SK-N-SH treated with all-trans-retinoic acid at 6 μM for 48 hours (cell line): ENCODE data around the gene CAPN12.

Source experiments
- ATAC-seq: fragments of 200-7000 bp; cut with Tn5 transposase; 3 replicates; pipeline ENCODE4 v1.9.1; 2020; ENCODE audit warnings: mild to moderate bottlenecking, moderate library complexity
- ARNTL ChIP-seq: fragments of 450-650 bp; formaldehyde crosslinking; IDR thresholded peaks from 2 replicates; pipeline ENCODE4 v1.5.0; 2020; ENCODE audit warnings: low read depth, mild to moderate bottlenecking, moderate library complexity, borderline replicate concordance
- BACH2 ChIP-seq: fragments of 250-450 bp; sonication (Bioruptor Pico); IDR thresholded peaks from 2 replicates; pipeline ENCODE4 v1.9.0; 2021; ENCODE audit warnings: mild to moderate bottlenecking, borderline replicate concordance
- CREB5 ChIP-seq: fragments of 250-450 bp; sonication (Bioruptor Pico); IDR thresholded peaks from 2 replicates; pipeline ENCODE4 v1.5.1; 2020; ENCODE audit warnings: low read depth, mild to moderate bottlenecking, moderate library complexity
- CSDC2 ChIP-seq: fragments of 250-450 bp; sonication (Bioruptor Pico); IDR thresholded peaks from 2 replicates; pipeline ENCODE4 v1.5.0; 2020; ENCODE audit warnings: mild to moderate bottlenecking, moderate library complexity
- ESRRG ChIP-seq: fragments of 250-450 bp; sonication (Bioruptor Pico); IDR thresholded peaks from 2 replicates; pipeline ENCODE4 v1.6.1; 2021; ENCODE audit warnings: mild to moderate bottlenecking
- GLIS3 ChIP-seq: fragments of 250-450 bp; sonication (Bioruptor Pico); IDR thresholded peaks from 2 replicates; pipeline ENCODE4 v1.5.0; 2020; ENCODE audit warnings: mild to moderate bottlenecking, moderate library complexity
- ISL1 ChIP-seq: fragments of 250-450 bp; sonication (Bioruptor Pico); IDR thresholded peaks from 2 replicates; pipeline ENCODE4 v2.1.2; 2022; ENCODE audit warnings: mild to moderate bottlenecking, moderate library complexity
- OSR1 ChIP-seq: fragments of 250-450 bp; sonication (Bioruptor Pico); IDR thresholded peaks from 2 replicates; pipeline ENCODE4 v1.8.0; 2022; ENCODE audit warnings: moderate library complexity, mild to moderate bottlenecking, inconsistent platforms
- POU6F1 ChIP-seq: fragments of 250-450 bp; sonication (Bioruptor Pico); IDR thresholded peaks from 2 replicates; pipeline ENCODE4 v1.8.0; 2021; ENCODE audit warnings: low read depth, mild to moderate bottlenecking, moderate library complexity, borderline replicate concordance
- PPARA ChIP-seq: fragments of 250-450 bp; sonication (Bioruptor Pico); IDR thresholded peaks from 2 replicates; pipeline ENCODE4 v1.5.0; 2020; ENCODE audit warnings: mild to moderate bottlenecking, borderline replicate concordance
- SNAI2 ChIP-seq: fragments of 250-450 bp; sonication (Bioruptor Pico); IDR thresholded peaks from 2 replicates; pipeline ENCODE4 v1.5.0; 2020; ENCODE audit warnings: mild to moderate bottlenecking, moderate library complexity
- TOX ChIP-seq: fragments of 250-450 bp; sonication (Bioruptor Pico); IDR thresholded peaks from 2 replicates; pipeline ENCODE4 v1.8.0; 2021; ENCODE audit warnings: mild to moderate bottlenecking, moderate library complexity, borderline replicate concordance
- TSHZ2 ChIP-seq: fragments of 250-450 bp; sonication (Bioruptor Pico); IDR thresholded peaks from 2 replicates; pipeline ENCODE4 v1.5.0; 2020; ENCODE audit warnings: mild to moderate bottlenecking, moderate library complexity
- ZC3H10 ChIP-seq: fragments of 250-450 bp; sonication (Bioruptor Pico); IDR thresholded peaks from 2 replicates; pipeline ENCODE4 v1.5.1; 2021; ENCODE audit warnings: mild to moderate bottlenecking, moderate library complexity
- ZFP30 ChIP-seq: fragments of 450-650 bp; formaldehyde crosslinking; IDR thresholded peaks from 2 replicates; pipeline ENCODE4 v1.5.0; 2022; ENCODE audit warnings: mild to moderate bottlenecking, moderate library complexity
- ZNF70 ChIP-seq: fragments of 450-650 bp; formaldehyde crosslinking; IDR thresholded peaks from 2 replicates; pipeline ENCODE4 v1.5.0; 2020; ENCODE audit warnings: mild to moderate bottlenecking, moderate library complexity
- ZNF8 ChIP-seq: fragments of 450-650 bp; formaldehyde crosslinking; IDR thresholded peaks from 2 replicates; pipeline ENCODE4 v1.5.0; 2020; ENCODE audit warnings: mild to moderate bottlenecking, moderate library complexity
- TF ChIP-seq, protein P1 (sequence below): fragments of 250-450 bp; sonication (Bioruptor Pico); IDR thresholded peaks from 2 replicates; pipeline ENCODE4 v1.5.1; 2021; ENCODE audit warnings: mild to moderate bottlenecking, moderate library complexity
- TF ChIP-seq, protein P2 (sequence below): fragments of 250-450 bp; sonication (Bioruptor Pico); IDR thresholded peaks from 2 replicates; pipeline ENCODE4 v1.8.0; 2020; ENCODE audit warnings: mild to moderate bottlenecking, moderate library complexity, borderline replicate concordance

CAPN12 gene

GRCh38 chr19:38702278-38702677, 42.0 kb downstream of the CAPN12 start:
- no peak for ATAC-seq
- no peak for TF ChIP-seq ISL1 (CRISPR knock-in tag)
- no peak for TF ChIP-seq SNAI2 (CRISPR knock-in tag)
- no peak for TF ChIP-seq ZC3H10 (CRISPR knock-in tag)
- TF ChIP-seq GLIS3 (CRISPR knock-in tag), result no peak
- TF ChIP-seq, protein P1, sequence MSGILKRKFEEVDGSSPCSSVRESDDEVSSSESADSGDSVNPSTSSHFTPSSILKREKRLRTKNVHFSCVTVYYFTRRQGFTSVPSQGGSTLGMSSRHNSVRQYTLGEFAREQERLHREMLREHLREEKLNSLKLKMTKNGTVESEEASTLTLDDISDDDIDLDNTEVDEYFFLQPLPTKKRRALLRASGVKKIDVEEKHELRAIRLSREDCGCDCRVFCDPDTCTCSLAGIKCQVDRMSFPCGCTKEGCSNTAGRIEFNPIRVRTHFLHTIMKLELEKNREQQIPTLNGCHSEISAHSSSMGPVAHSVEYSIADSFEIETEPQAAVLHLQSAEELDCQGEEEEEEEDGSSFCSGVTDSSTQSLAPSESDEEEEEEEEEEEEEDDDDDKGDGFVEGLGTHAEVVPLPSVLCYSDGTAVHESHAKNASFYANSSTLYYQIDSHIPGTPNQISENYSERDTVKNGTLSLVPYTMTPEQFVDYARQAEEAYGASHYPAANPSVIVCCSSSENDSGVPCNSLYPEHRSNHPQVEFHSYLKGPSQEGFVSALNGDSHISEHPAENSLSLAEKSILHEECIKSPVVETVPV (CRISPR knock-in tag), result no peak
- TF ChIP-seq CREB5 (CRISPR knock-in tag), result no peak
- TF ChIP-seq TSHZ2, result no peak
- TF ChIP-seq POU6F1 (CRISPR knock-in tag), result no peak
- TF ChIP-seq ESRRG, result no peak
- no peak for TF ChIP-seq CSDC2 (CRISPR knock-in tag)
- no peak for TF ChIP-seq OSR1 (CRISPR knock-in tag)
- no peak for TF ChIP-seq PPARA (CRISPR knock-in tag)
- TF ChIP-seq TOX (CRISPR knock-in tag), result no peak

- ATAC-seq, result no peak
- TF ChIP-seq ESRRG (no peak), ISL1 (CRISPR knock-in tag) (no peak), ARNTL (CRISPR knock-in tag) (no peak), POU6F1 (CRISPR knock-in tag) (no peak), GLIS3 (CRISPR knock-in tag) (no peak), BACH2 (CRISPR knock-in tag) (no peak), ZFP30 (CRISPR knock-in tag) (no peak), ZC3H10 (CRISPR knock-in tag) (no peak), CSDC2 (CRISPR knock-in tag) (no peak), ZNF8 (no peak), CREB5 (CRISPR knock-in tag) (no peak), ZNF70 (CRISPR knock-in tag) (no peak), OSR1 (CRISPR knock-in tag) (no peak)
- TF ChIP-seq, protein P2, sequence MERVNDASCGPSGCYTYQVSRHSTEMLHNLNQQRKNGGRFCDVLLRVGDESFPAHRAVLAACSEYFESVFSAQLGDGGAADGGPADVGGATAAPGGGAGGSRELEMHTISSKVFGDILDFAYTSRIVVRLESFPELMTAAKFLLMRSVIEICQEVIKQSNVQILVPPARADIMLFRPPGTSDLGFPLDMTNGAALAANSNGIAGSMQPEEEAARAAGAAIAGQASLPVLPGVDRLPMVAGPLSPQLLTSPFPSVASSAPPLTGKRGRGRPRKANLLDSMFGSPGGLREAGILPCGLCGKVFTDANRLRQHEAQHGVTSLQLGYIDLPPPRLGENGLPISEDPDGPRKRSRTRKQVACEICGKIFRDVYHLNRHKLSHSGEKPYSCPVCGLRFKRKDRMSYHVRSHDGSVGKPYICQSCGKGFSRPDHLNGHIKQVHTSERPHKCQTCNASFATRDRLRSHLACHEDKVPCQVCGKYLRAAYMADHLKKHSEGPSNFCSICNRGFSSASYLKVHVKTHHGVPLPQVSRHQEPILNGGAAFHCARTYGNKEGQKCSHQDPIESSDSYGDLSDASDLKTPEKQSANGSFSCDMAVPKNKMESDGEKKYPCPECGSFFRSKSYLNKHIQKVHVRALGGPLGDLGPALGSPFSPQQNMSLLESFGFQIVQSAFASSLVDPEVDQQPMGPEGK (CRISPR knock-in tag), result no peak
Observed at GRCh38 chr19:38701455-38702063, 42.7 kb downstream of the CAPN12 start.
